Mesodermal cell (in vitro differentiated cells): ENCODE data around the gene IRF2BP2.
A peak's percentile ranks its signal among the peaks of the same experiment; 100 is the strongest.

ENCODE experiments used
- H3K27ac ChIP-seq: 2 replicates; pipeline ENCODE4 v1.7.0; 2013; ENCODE audit warnings: mild to moderate bottlenecking, low read depth, low read length, moderate library complexity; ENCODE audit not compliant: severe bottlenecking
- H3K36me3 ChIP-seq: 2 replicates; pipeline ENCODE4 v1.7.1; 2013; ENCODE audit warnings: mild to moderate bottlenecking, low read length, moderate library complexity; ENCODE audit not compliant: control insufficient read depth, insufficient read depth
- H3K4me1 ChIP-seq: one replicate; pipeline ENCODE4 v1.7.1; 2013; ENCODE audit warnings: mild to moderate bottlenecking, low read length; ENCODE audit not compliant: insufficient read depth, control insufficient read depth, poor library complexity, severe bottlenecking
- H3K4me3 ChIP-seq: 2 replicates; pipeline ENCODE4 v1.7.0; 2013; ENCODE audit warnings: low read length, control low read depth, mild to moderate bottlenecking; ENCODE audit not compliant: insufficient read depth, poor library complexity, severe bottlenecking; ENCODE audit errors: extremely low read depth
- H3K9me3 ChIP-seq: 2 replicates; pipeline ENCODE4 v1.7.1; 2013; ENCODE audit warnings: mild to moderate bottlenecking, low read length, moderate library complexity; ENCODE audit not compliant: control insufficient read depth
- WGBS, 2 experiments: methylation state at CpG; one replicate each; pipeline ENCODE4 v1.1.5; 2013; ENCODE audit warnings: missing lambda C conversion rate in 2 of 2; ENCODE audit not compliant: insufficient coverage in 2 of 2; 5-methylcytosine and 5-hydroxymethylcytosine counted together

The IRF2BP2 gene

GRCh38 chr1:234562334-234562733 lies 47.6 kb downstream of the IRF2BP2 start:
- Histone ChIP-seq H3K9me3 (no peaks in the 10 kb centered on the region), H3K27ac (peak overlapping the region; percentile 6), H3K4me3 (no peak overlapping the region), H3K36me3 (no peaks in the 10 kb centered on the region), H3K4me1 (peaks cover 21% of the 10 kb centered on the region)
- 82 to 92% methylated on average over 5 to 7 of the region's 7 CpGs for WGBS, 2 experiments

- H3K9me3 ChIP-seq, result no peaks in the 10 kb centered on the region
These were observed 48.7 kb downstream of the IRF2BP2 start for GRCh38 chr1:234561319-234561718.

GRCh38 chr1:234559902-234560676 lies 49.9 kb downstream of the IRF2BP2 start:
- 86 to 91% methylated on average over 4 to 13 of the region's 14 CpGs for WGBS, 2 experiments

More at GRCh38 chr1:234561319-234561718, 48.7 kb downstream of the IRF2BP2 start:
- 92% methylated on average over 5 of the region's 5 CpGs for WGBS, 2 experiments
- peaks cover 21% of the 10 kb centered on the region for H3K4me1 ChIP-seq
- no peak overlapping the region for H3K27ac ChIP-seq
- H3K36me3 ChIP-seq, result no peaks in the 10 kb centered on the region
- no peak overlapping the region for H3K4me3 ChIP-seq

GRCh38 chr1:234559152-234559901 lies 50.7 kb downstream of the IRF2BP2 start:
- Histone ChIP-seq H3K9me3 (no peaks in the 10 kb centered on the region), H3K4me3 (no peak overlapping the region), H3K27ac (no peak overlapping the region), H3K36me3 (no peaks in the 10 kb centered on the region), H3K4me1 (peaks cover 22% of the 10 kb centered on the region)
- 68 to 90% methylated on average over 4 to 6 of the region's 6 CpGs for WGBS, 2 experiments

More at GRCh38 chr1:234559902-234560676, 49.9 kb downstream of the IRF2BP2 start:
- Histone ChIP-seq H3K9me3 (no peaks in the 10 kb centered on the region), H3K36me3 (no peaks in the 10 kb centered on the region), H3K4me1 (peaks cover 22% of the 10 kb centered on the region), H3K27ac (no peak overlapping the region), H3K4me3 (no peak overlapping the region)

GRCh38 chr1:234558330-234558836 lies 51.6 kb downstream of the IRF2BP2 start:
- no peak overlapping the region for H3K4me3 ChIP-seq
- no peak overlapping the region for H3K27ac ChIP-seq
- H3K36me3 ChIP-seq, result no peaks in the 10 kb centered on the region
- peaks cover 29% of the 10 kb centered on the region for H3K4me1 ChIP-seq
- whole genome bisulfite sequencing, 2 experiments, result 96 to 100% methylated on average over 8 of the region's 10 CpGs
- no peaks in the 10 kb centered on the region for H3K9me3 ChIP-seq

GRCh38 chr1:234556245-234556943 lies 53.6 kb downstream of the IRF2BP2 start:
- WGBS, 2 experiments, result 86% methylated on average over 1 of the region's 4 CpGs; no CpG with 5 or more reads in 1 of the 2 experiments
- no peaks in the 10 kb centered on the region for H3K36me3 ChIP-seq
- no peak overlapping the region for H3K4me3 ChIP-seq
- no peak overlapping the region for H3K27ac ChIP-seq
- H3K4me1 ChIP-seq, result peaks cover 30% of the 10 kb centered on the region
- no peaks in the 10 kb centered on the region for H3K9me3 ChIP-seq

GRCh38 chr1:234555390-234556024 lies 54.5 kb downstream of the IRF2BP2 start:
- Histone ChIP-seq H3K9me3 (no peaks in the 10 kb centered on the region), H3K4me1 (peaks cover 27% of the 10 kb centered on the region), H3K36me3 (no peaks in the 10 kb centered on the region), H3K27ac (no peak overlapping the region), H3K4me3 (no peak overlapping the region)
- 92 to 96% methylated on average over 7 to 8 of the region's 10 CpGs for WGBS, 2 experiments

GRCh38 chr1:234554698-234555311 lies 55.2 kb downstream of the IRF2BP2 start:
- Histone ChIP-seq H3K4me1 (peaks cover 27% of the 10 kb centered on the region), H3K36me3 (no peaks in the 10 kb centered on the region), H3K4me3 (no peak overlapping the region), H3K27ac (peak overlapping the region; percentile 77), H3K9me3 (no peaks in the 10 kb centered on the region)
- 92 to 95% methylated on average over 9 to 11 of the region's 13 CpGs for WGBS, 2 experiments
